Endodermal cell (in vitro differentiated cells): Measurements from ENCODE around the gene PDHB. TPM values are rescaled to one million over a fixed set of nuclear protein-coding genes. Genes with fewer than 3 reads are reported as not detected.

Source experiments
- DNase-seq: peaks from one replicate; pipeline ENCODE4 v3.0.0-alpha.2; 2017
- H3K27ac ChIP-seq: 2 replicates; pipeline ENCODE4 v1.5.1; 2013; ENCODE audit warnings: mild to moderate bottlenecking, low read depth, low read length, moderate library complexity
- H3K27me3 ChIP-seq: 2 replicates; pipeline ENCODE4 v1.6.1; 2013; ENCODE audit warnings: mild to moderate bottlenecking, low read length, moderate library complexity; ENCODE audit not compliant: insufficient read depth, control insufficient read depth, poor library complexity, severe bottlenecking
- H3K36me3 ChIP-seq: 2 replicates; pipeline ENCODE4 v1.7.0; 2013; ENCODE audit warnings: mild to moderate bottlenecking, low read length, moderate library complexity; ENCODE audit not compliant: control insufficient read depth, insufficient read depth
- H3K4me1 ChIP-seq: one replicate; pipeline ENCODE4 v1.7.0; 2013; ENCODE audit warnings: low read length; ENCODE audit not compliant: control insufficient read depth, insufficient read depth
- H3K4me3 ChIP-seq: 2 replicates; pipeline ENCODE4 v1.5.1; 2013; ENCODE audit warnings: mild to moderate bottlenecking, low read length, moderate library complexity
- H3K9ac ChIP-seq: 2 replicates; pipeline ENCODE4 v1.6.1; 2013; ENCODE audit warnings: mild to moderate bottlenecking, low read length, moderate library complexity; ENCODE audit not compliant: poor library complexity, severe bottlenecking; ENCODE audit errors: extremely low read depth
- H3K9me3 ChIP-seq: 2 replicates; pipeline ENCODE4 v1.6.1; 2013; ENCODE audit warnings: mild to moderate bottlenecking, low read length, moderate library complexity; ENCODE audit not compliant: control insufficient read depth
- H3K27ac Mint-ChIP-seq: 2 replicates; pipeline ENCODE4 v1.8.0; 2020; ENCODE audit warnings: mixed read lengths
- H3K27me3 Mint-ChIP-seq: 2 replicates; pipeline ENCODE4 v1.8.0; 2021; ENCODE audit warnings: mild to moderate bottlenecking, mixed read lengths; ENCODE audit not compliant: insufficient read depth
- H3K36me3 Mint-ChIP-seq: 2 replicates; pipeline ENCODE4 v1.8.0; 2020; ENCODE audit warnings: low read depth, mixed read lengths
- H3K4me1 Mint-ChIP-seq: 2 replicates; pipeline ENCODE4 v1.8.0; 2020; ENCODE audit warnings: mixed read lengths
- H3K4me3 Mint-ChIP-seq: 2 replicates; pipeline ENCODE4 v1.8.0; 2020; ENCODE audit warnings: mild to moderate bottlenecking, moderate library complexity, mixed read lengths
- H3K9me3 Mint-ChIP-seq: 2 replicates; pipeline ENCODE4 v1.8.0; 2020; ENCODE audit warnings: mild to moderate bottlenecking, mixed read lengths
- WGBS, 2 experiments: methylation state at CpG; one replicate each; pipeline versions ENCODE4 v1.1.5 to v1.1.7; 2013; ENCODE audit warnings: missing lambda C conversion rate in 2 of 2, mixed read lengths in 1 of 2; ENCODE audit not compliant: insufficient coverage in 1 of 2, insufficient read length in 1 of 2; 5-methylcytosine and 5-hydroxymethylcytosine counted together
- total RNA-seq, 2 donors: library from RNA; stranded (reverse); fragmentation: NEBNext Ultra II Directional in 1 of 2; extraction: Animal tissue kit (Norgen Biotek cat#: 25700) in 1 of 2; gene quantifications; 2 replicates in 1 of 2; 3 replicates in 1 of 2; pipeline ENCODE4 v1.2.1, GENCODE V29; 2021
- TF ChIP-seq, protein P1 (sequence below): fragments of 200-600 bp; sonication (generic); conservative IDR thresholded peaks from 2 replicates; pipeline ENCODE4 v1.5.0; 2021; ENCODE audit warnings: antibody characterized with exemption, mild to moderate bottlenecking

The PDHB gene
- total RNA-seq, 2 donors from 2014 or later, result 127 to 159 TPM

DNA sequence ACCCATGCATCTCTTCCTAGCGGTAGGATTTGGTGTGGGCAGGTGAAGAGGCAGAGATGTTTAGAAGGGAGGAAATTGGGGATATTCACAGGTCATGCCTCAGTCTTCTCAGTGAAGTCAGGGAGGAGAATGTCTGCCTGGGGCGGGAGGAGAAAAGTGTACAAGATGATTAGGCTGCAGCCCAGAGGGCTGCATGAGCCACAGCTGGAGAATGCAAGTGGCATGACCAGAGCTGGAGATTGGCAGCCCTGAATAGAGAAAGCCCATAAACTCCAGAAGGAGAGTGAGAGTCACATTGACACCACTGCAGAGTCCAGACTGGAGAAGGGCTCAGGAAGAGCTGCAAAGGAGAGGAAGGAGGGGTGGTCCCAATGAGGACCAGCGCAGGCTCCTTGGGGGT, 22.6 kb downstream of the PDHB start:
- H3K9ac ChIP-seq, result no peak overlapping the region
- peaks cover 16% of the 10 kb centered on the region for H3K4me1 ChIP-seq
- no peaks in the 10 kb centered on the region for H3K9me3 ChIP-seq
- H3K4me1 Mint-ChIP-seq, result peaks cover 43% of the 10 kb centered on the region
- H3K27me3 Mint-ChIP-seq, result no peaks in the 10 kb centered on the region
- TF ChIP-seq, protein P1, sequence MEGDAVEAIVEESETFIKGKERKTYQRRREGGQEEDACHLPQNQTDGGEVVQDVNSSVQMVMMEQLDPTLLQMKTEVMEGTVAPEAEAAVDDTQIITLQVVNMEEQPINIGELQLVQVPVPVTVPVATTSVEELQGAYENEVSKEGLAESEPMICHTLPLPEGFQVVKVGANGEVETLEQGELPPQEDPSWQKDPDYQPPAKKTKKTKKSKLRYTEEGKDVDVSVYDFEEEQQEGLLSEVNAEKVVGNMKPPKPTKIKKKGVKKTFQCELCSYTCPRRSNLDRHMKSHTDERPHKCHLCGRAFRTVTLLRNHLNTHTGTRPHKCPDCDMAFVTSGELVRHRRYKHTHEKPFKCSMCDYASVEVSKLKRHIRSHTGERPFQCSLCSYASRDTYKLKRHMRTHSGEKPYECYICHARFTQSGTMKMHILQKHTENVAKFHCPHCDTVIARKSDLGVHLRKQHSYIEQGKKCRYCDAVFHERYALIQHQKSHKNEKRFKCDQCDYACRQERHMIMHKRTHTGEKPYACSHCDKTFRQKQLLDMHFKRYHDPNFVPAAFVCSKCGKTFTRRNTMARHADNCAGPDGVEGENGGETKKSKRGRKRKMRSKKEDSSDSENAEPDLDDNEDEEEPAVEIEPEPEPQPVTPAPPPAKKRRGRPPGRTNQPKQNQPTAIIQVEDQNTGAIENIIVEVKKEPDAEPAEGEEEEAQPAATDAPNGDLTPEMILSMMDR, result no peak
- no peaks in the 10 kb centered on the region for H3K9me3 Mint-ChIP-seq
- WGBS, 2 experiments, result 93 to 94% methylated on average over 2 to 3 of the region's 3 CpGs
- H3K27me3 ChIP-seq, result no peaks in the 10 kb centered on the region
- DNase-seq, result no peak
- H3K4me3 Mint-ChIP-seq, result no peak overlapping the region
- H3K36me3 Mint-ChIP-seq, result peaks cover 27% of the 10 kb centered on the region
- H3K4me3 ChIP-seq, result no peak overlapping the region
- H3K27ac ChIP-seq, result no peak overlapping the region
- H3K36me3 ChIP-seq, result peaks cover 5% of the 10 kb centered on the region
- H3K27ac Mint-ChIP-seq, result no peak overlapping the region

- TF ChIP-seq, protein P1, result no peak
- Mint-ChIP-seq H3K27me3 (no peaks in the 10 kb centered on the region), H3K4me3 (no peak overlapping the region), H3K36me3 (peaks cover 27% of the 10 kb centered on the region), H3K27ac (no peak overlapping the region), H3K4me1 (peaks cover 30% of the 10 kb centered on the region), H3K9me3 (no peaks in the 10 kb centered on the region)
- no peak overlapping the region for H3K9ac ChIP-seq
- H3K27ac ChIP-seq, result no peak overlapping the region
- 93% methylated on average over 3 of the region's 3 CpGs for WGBS, 2 experiments
- no peak overlapping the region for H3K4me3 ChIP-seq
- H3K27me3 ChIP-seq, result no peaks in the 10 kb centered on the region
- H3K36me3 ChIP-seq, result peaks cover 5% of the 10 kb centered on the region
- H3K4me1 ChIP-seq, result peaks cover 6% of the 10 kb centered on the region
- DNase-seq, result no peak
- H3K9me3 ChIP-seq, result no peaks in the 10 kb centered on the region
Measured at GRCh38 chr3:58409663-58410062, 24.0 kb downstream of the PDHB start.

DNA sequence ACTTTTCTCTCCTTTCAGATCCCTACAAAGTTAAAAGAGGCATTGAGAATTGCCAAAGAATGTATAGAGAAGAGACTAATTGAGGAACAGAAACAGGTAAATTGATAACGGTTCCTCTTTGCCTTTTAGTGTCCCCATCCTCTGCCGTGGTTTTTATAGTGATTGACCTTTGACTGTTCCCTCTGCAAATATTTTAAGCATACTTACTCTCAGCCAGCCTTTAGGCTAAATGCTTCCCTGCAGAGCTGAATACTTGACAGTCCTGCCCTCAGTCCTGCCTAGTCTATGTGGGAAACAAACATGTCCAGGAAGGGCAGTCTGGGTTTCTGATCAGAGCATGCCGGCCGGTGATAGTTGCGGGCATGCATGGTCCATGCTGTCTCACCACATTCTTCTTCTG, 24.7 kb downstream of the PDHB start:
- WGBS, 2 experiments, result 90 to 91% methylated on average over 5 of the region's 5 CpGs
- H3K9me3 ChIP-seq, result no peaks in the 10 kb centered on the region
- peaks cover 3% of the 10 kb centered on the region for H3K4me1 ChIP-seq
- Mint-ChIP-seq H3K4me1 (peaks cover 25% of the 10 kb centered on the region), H3K27me3 (no peaks in the 10 kb centered on the region), H3K9me3 (no peaks in the 10 kb centered on the region), H3K27ac (no peak overlapping the region), H3K36me3 (peaks cover 27% of the 10 kb centered on the region), H3K4me3 (no peak overlapping the region)
- no peak overlapping the region for H3K27ac ChIP-seq
- no peak overlapping the region for H3K4me3 ChIP-seq
- DNase-seq, result no peak
- H3K27me3 ChIP-seq, result no peaks in the 10 kb centered on the region
- TF ChIP-seq, protein P1, result no peak
- H3K9ac ChIP-seq, result no peak overlapping the region
- H3K36me3 ChIP-seq, result peaks cover 5% of the 10 kb centered on the region
